ENCODE data around the gene COPS2. TPM values are rescaled to one million over a fixed set of nuclear protein-coding genes. Genes with fewer than 3 reads are reported as not detected.
A peak's percentile ranks its signal among the peaks of the same experiment; 100 is the strongest.
"Not testable (repeated sequence)": the region's sequence is repeated elsewhere in the genome, so short reads cannot be mapped to it uniquely, and the experiment has no call there.

The COPS2 gene
- total and polyA plus RNA-seq, 12 donors, result 29.7 to 240 (median 76.6) TPM

DNA sequence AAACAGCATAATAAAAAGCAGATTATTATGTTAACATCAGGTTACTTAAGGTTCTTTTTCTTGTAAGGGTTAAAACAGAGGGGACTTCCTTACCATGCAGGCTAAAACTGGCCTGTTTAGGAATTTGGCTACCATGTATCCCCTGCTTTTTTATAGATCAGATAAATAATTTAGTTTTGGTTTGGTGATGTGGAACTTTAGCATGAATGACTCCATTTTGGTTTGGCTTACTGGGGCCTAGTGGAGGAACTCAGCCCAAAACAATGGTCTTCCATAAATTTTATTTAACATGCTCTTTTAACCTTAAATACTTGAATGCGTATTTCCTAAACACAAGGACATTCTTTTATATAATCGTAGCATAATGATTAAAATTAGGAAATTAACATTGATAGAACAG lies 33.5 kb upstream of the COPS2 start:
- no peak for DNase-seq
- H3K9me3 ChIP-seq (replicated peaks in 1 of 3), result no peaks in the 10 kb centered on the region
- no peaks in the 10 kb centered on the region for H3K36me3 ChIP-seq (replicated peaks in 1 of 2)
- no peak overlapping the region for H3K27ac ChIP-seq
- intact Hi-C loops (cut with DNase I), result no loop called here
- WGBS, 4 donors, result 93 to 97% (median 94%) methylated on average over 2 of the region's 2 CpGs
- H3K27me3 ChIP-seq, result no peaks in the 10 kb centered on the region
- H3K4me3 ChIP-seq, result no peak overlapping the region
- H3K4me1 ChIP-seq (replicated peaks in 1 of 2), result peaks cover 0 to 3% of the 10 kb centered on the region in 2 donors
- TF ChIP-seq, protein P1, sequence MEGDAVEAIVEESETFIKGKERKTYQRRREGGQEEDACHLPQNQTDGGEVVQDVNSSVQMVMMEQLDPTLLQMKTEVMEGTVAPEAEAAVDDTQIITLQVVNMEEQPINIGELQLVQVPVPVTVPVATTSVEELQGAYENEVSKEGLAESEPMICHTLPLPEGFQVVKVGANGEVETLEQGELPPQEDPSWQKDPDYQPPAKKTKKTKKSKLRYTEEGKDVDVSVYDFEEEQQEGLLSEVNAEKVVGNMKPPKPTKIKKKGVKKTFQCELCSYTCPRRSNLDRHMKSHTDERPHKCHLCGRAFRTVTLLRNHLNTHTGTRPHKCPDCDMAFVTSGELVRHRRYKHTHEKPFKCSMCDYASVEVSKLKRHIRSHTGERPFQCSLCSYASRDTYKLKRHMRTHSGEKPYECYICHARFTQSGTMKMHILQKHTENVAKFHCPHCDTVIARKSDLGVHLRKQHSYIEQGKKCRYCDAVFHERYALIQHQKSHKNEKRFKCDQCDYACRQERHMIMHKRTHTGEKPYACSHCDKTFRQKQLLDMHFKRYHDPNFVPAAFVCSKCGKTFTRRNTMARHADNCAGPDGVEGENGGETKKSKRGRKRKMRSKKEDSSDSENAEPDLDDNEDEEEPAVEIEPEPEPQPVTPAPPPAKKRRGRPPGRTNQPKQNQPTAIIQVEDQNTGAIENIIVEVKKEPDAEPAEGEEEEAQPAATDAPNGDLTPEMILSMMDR (IDR thresholded peaks at IDR 0.05), result no peak
- no peak for TF ChIP-seq POLR2A (IDR thresholded peaks at IDR 0.05)

DNA sequence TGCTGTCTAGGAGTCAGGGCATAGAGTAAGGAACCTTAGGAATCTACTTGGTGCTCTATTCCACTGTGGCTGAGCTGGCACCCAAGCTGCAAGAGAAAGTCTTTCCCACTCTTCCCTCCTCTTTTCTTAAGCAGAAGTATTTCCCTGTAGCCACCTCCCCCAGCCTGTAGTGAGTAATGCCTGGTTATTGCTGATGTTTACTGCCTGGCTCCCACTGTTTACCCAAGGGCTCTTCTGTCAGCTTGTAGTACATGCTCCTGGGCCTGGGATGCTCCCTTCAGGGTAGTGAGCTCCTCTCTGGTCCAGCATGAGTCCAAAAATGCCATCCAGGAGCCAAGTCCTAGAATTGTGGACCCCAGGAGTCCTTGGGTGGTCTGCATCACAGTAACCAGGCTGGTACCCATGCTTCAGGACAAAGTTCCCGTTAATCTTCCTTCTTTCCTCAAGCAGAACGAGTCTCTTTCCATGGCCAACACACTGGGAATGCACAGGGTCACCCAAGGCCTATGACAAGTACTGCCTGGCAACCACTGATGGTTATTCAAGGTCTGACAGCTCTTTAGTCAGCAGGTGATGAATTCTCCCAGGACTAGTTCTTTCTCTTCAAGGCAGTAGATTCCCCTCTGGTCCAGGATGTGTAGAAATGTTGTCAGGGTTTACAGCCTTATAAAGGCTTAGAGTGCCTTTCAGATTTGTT lies 32.3 kb upstream of the COPS2 start:
- no peaks in the 10 kb centered on the region for H3K36me3 ChIP-seq (replicated peaks in 1 of 2)
- WGBS, 4 donors, result 38 to 42% (median 40%) methylated on average over 2 of the region's 2 CpGs

DNA sequence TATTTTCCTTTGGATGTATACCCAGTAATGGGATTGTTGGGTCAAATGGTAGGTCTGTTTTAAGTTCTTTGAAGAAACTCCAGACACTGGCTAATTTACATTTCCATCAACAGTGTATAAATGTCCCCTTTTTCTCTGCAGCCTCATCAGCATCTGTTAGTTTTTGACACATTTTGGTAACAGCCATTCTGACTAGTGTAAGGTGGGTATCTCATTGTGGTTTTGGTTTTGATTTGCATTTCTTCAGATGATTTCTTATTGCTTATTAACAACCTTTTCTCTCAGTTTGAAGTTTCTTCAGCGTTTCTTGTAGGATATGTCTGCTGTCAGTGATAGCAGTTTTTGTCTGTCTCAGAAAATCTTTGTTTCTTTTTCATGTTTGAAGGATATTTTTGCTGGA lies 30.1 kb upstream of the COPS2 start:
- Histone ChIP-seq H3K4me3 (no peak overlapping the region), H3K36me3 (replicated peaks in 1 of 2) (no peaks in the 10 kb centered on the region), H3K27me3 (no peaks in the 10 kb centered on the region), H3K4me1 (replicated peaks in 1 of 2) (peaks cover 0 to 3% of the 10 kb centered on the region in 2 donors), H3K9me3 (replicated peaks in 1 of 3) (no peaks in the 10 kb centered on the region), H3K27ac (no peak overlapping the region)
- no peak for DNase-seq
- intact Hi-C loops (cut with DNase I), result no loop called here
- WGBS, 4 donors, result 90 to 97% (median 96%) methylated on average over 1 of the region's 1 CpG
- TF ChIP-seq POLR2A (IDR thresholded peaks at IDR 0.05), result no peak
- TF ChIP-seq, protein P1 (IDR thresholded peaks at IDR 0.05), result no peak

More for the DNA sequence above, 32.3 kb upstream of the COPS2 start:
- intact Hi-C loops (cut with DNase I), result no loop called here
- peak in 5 of 7 donors; percentile 37 to 54 (median 45) for DNase-seq
- TF ChIP-seq, protein P1 (IDR thresholded peaks at IDR 0.05), result no peak
- TF ChIP-seq POLR2A (IDR thresholded peaks at IDR 0.05), result no peak
- Histone ChIP-seq H3K4me3 (no peak overlapping the region), H3K27ac (peak overlapping the region in 1 of 5 donors; percentile 15), H3K9me3 (replicated peaks in 1 of 3) (no peaks in the 10 kb centered on the region), H3K4me1 (replicated peaks in 1 of 2) (peaks cover 0 to 3% of the 10 kb centered on the region in 2 donors), H3K27me3 (no peaks in the 10 kb centered on the region)

DNA sequence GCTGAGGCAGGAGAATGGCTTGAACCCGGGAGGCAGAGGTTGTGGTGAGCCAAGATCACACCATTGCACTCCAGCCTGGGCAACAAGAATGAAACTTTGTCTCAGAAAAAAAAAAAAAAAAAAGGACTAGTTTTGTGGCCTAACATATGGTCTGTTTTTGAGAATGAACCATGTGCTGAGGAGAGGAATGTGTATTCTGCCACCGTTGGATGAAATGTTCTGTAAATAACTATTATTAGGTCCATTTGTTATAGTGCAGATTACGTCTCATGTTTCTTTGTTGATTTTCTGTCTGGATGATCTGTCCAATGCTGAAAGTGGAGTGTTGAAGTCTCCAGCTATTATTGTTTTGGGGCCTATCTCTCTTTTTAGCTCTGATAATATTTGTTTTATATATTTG lies 28.3 kb upstream of the COPS2 start:
- intact Hi-C loops (cut with DNase I); H3K9me3 ChIP-seq (replicated peaks in 1 of 3); H3K4me3 ChIP-seq; H3K27ac ChIP-seq; H3K4me1 ChIP-seq (replicated peaks in 1 of 2); H3K27me3 ChIP-seq; H3K36me3 ChIP-seq (replicated peaks in 1 of 2); DNase-seq: not testable (repeated sequence)
- 83 to 96% (median 90%) methylated on average over 3 of the region's 3 CpGs for WGBS, 4 donors

DNA sequence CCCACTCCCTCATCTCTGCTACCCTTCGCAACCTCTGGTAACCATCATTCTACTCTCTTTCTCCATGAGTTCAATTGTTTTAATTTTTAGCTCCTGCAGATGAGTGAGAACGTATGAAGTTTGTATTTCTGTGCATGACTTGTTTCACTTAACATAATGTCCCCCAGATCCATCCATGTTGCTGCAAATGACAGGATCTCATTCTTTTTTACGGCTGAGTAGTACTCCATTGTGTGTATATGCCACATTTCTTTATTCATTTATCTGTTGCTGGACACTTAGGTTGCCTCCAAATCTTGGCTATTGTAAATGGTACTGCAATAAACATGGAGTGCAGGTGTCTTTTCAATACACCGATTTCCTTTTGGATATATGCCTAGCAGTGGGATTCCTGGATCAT lies 26.7 kb upstream of the COPS2 start:
- DNase-seq, result no peak
- H3K27me3 ChIP-seq, result no peaks in the 10 kb centered on the region
- no peak for TF ChIP-seq POLR2A (IDR thresholded peaks at IDR 0.05)
- TF ChIP-seq, protein P1 (IDR thresholded peaks at IDR 0.05), result no peak
- H3K9me3 ChIP-seq (replicated peaks in 1 of 3), result no peaks in the 10 kb centered on the region
- no peaks in the 10 kb centered on the region for H3K4me1 ChIP-seq (replicated peaks in 1 of 2)
- H3K27ac ChIP-seq, result no peak overlapping the region
- no peaks in the 10 kb centered on the region for H3K36me3 ChIP-seq (replicated peaks in 1 of 2)
- 97 to 98% (median 97%) methylated on average over 4 of the region's 4 CpGs for WGBS, 4 donors
- intact Hi-C loops (cut with DNase I), result no loop called here
- H3K4me3 ChIP-seq, result no peak overlapping the region
